Measurements from ENCODE around the gene STAM.

- TF ChIP-seq, protein P1, sequence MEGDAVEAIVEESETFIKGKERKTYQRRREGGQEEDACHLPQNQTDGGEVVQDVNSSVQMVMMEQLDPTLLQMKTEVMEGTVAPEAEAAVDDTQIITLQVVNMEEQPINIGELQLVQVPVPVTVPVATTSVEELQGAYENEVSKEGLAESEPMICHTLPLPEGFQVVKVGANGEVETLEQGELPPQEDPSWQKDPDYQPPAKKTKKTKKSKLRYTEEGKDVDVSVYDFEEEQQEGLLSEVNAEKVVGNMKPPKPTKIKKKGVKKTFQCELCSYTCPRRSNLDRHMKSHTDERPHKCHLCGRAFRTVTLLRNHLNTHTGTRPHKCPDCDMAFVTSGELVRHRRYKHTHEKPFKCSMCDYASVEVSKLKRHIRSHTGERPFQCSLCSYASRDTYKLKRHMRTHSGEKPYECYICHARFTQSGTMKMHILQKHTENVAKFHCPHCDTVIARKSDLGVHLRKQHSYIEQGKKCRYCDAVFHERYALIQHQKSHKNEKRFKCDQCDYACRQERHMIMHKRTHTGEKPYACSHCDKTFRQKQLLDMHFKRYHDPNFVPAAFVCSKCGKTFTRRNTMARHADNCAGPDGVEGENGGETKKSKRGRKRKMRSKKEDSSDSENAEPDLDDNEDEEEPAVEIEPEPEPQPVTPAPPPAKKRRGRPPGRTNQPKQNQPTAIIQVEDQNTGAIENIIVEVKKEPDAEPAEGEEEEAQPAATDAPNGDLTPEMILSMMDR (conservative IDR thresholded peaks at IDR 0.05; ENCODE audit: low read length) = no peak
- no peak for TF ChIP-seq EZH2phosphoT487 (IDR thresholded peaks at IDR 0.05; ENCODE audit: borderline replicate concordance)
Observed at GRCh38 chr10:17648243-17649035, 4.5 kb downstream of the STAM start.

Data from Loucy (cell line).